M059J (cell line): Measurements from ENCODE around the gene KRT78. TPM values are rescaled to one million over a fixed set of nuclear protein-coding genes. Genes with fewer than 3 reads are reported as not detected.
"Not testable (repeated sequence)": the region's sequence is repeated elsewhere in the genome, so short reads cannot be mapped to it uniquely, and the experiment has no call there.

ENCODE experiments used
- DNase-seq: peaks from one replicate; pipeline ENCODE4 v3.0.0-alpha.2; 2012; ENCODE audit warnings: low read depth
- total RNA-seq: library from RNA; depleted of rRNA; stranded (reverse); fragments of >200 nt; shearing (Covaris generic); gene quantifications from 2 replicates; pipeline ENCODE4 v1.2.3, GENCODE V29; 2014; rRNA removed

KRT78 gene
- 0.22 TPM in 1 of 2 replicates, not detected in the other for total RNA-seq

- no peak for DNase-seq
These were observed at the start of gene KRT78 for GRCh38 chr12:52848661-52849255. TSS of gene KRT78 (minus strand) at chr12:52848994. CDS start at chr12:52848930, 64 bp downstream.

GRCh38 chr12:52896190-52897100 lies 47.7 kb upstream of the KRT78 start:
- no peak for DNase-seq

GRCh38 chr12:52895726-52896189 lies 47.0 kb upstream of the KRT78 start:
- no peak for DNase-seq

GRCh38 chr12:52892974-52893373 lies 44.2 kb upstream of the KRT78 start:
- no peak for DNase-seq

GRCh38 chr12:52892207-52892852 lies 43.5 kb upstream of the KRT78 start:
- no peak for DNase-seq

GRCh38 chr12:52891044-52891443 lies 42.2 kb upstream of the KRT78 start:
- no peak for DNase-seq

- no peak for DNase-seq
These were observed 41.6 kb upstream of the KRT78 start for GRCh38 chr12:52890417-52890816.

- peak; percentile 57 for DNase-seq
These were observed 35.9 kb upstream of the KRT78 start for GRCh38 chr12:52884526-52885293.

GRCh38 chr12:52880499-52880898 lies 31.7 kb upstream of the KRT78 start:
- DNase-seq = not testable (repeated sequence)

GRCh38 chr12:52879394-52880351 lies 30.9 kb upstream of the KRT78 start:
- peak; percentile 88 for DNase-seq

GRCh38 chr12:52878507-52879393 lies 30.0 kb upstream of the KRT78 start:
- no peak for DNase-seq

- no peak for DNase-seq
These were observed 28.4 kb upstream of the KRT78 start for GRCh38 chr12:52877242-52877641.

- DNase-seq = no peak
These were observed 27.6 kb upstream of the KRT78 start for GRCh38 chr12:52876372-52876771.

- peak; percentile 63 for DNase-seq
These were observed 26.0 kb upstream of the KRT78 start for GRCh38 chr12:52874573-52875435.

GRCh38 chr12:52873832-52874572 lies 25.2 kb upstream of the KRT78 start:
- peak; percentile 95 for DNase-seq

GRCh38 chr12:52873513-52873831 lies 24.7 kb upstream of the KRT78 start:
- no peak for DNase-seq

GRCh38 chr12:52872644-52873389 lies 24.0 kb upstream of the KRT78 start:
- no peak for DNase-seq
